ES-I3 (cell line): ENCODE results near the gene LCN2.

Experiments
- H3K36me3 ChIP-seq: 2 replicates; pipeline ENCODE4 v1.6.1; 2013; ENCODE audit warnings: mild to moderate bottlenecking, low read length, control low read depth, moderate library complexity; ENCODE audit not compliant: insufficient read depth
- H3K4me1 ChIP-seq: 2 replicates; pipeline ENCODE4 v1.6.1; 2013; ENCODE audit warnings: mild to moderate bottlenecking, control low read depth, low read length; ENCODE audit not compliant: insufficient read depth
- H3K9ac ChIP-seq: 2 replicates; pipeline ENCODE4 v1.6.1; 2013; ENCODE audit warnings: low read depth, mild to moderate bottlenecking, low read length, moderate library complexity
- H3K9me3 ChIP-seq: 2 replicates; pipeline ENCODE4 v1.6.1; 2013; ENCODE audit warnings: mild to moderate bottlenecking, low read length, moderate library complexity; ENCODE audit not compliant: control insufficient read depth, insufficient read depth

The LCN2 gene

DNA sequence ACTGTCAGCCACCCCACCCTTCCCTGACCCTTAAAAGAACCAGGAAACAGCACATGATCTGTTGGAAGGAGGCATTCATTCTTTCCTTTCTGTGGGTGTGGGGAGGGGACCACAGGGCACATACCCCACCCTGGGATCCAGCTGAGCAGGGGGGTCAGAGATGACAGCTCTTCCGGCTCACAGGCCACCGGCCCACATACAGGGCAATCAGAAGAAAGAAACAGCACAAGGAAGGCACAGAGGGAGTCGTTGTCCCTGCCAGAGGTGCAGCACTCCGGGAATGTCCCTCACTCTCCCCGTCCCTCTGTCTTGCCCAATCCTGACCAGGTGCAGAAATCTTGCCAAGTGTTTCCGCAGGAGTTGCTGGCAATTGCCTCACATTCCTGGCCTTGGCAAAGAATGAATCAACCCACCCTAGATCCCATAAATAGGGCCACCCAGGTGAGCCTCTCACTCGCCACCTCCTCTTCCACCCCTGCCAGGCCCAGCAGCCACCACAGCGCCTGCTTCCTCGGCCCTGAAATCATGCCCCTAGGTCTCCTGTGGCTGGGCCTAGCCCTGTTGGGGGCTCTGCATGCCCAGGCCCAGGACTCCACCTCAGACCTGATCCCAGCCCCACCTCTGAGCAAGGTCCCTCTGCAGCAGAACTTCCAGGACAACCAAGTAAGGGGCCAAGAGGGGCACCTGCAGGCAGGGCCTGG is at the start of gene LCN2:
Gene LCN2, plus strand, starts transcription at position 453 of the 701 bp plus-strand sequence. Its CDS starts 73 bp downstream, at position 526.
- Histone ChIP-seq H3K4me1 (peaks cover 8% of the 10 kb centered on the region), H3K9me3 (no peaks in the 10 kb centered on the region), H3K36me3 (no peaks in the 10 kb centered on the region), H3K9ac (no peak within 1 kb of the TSS)

DNA sequence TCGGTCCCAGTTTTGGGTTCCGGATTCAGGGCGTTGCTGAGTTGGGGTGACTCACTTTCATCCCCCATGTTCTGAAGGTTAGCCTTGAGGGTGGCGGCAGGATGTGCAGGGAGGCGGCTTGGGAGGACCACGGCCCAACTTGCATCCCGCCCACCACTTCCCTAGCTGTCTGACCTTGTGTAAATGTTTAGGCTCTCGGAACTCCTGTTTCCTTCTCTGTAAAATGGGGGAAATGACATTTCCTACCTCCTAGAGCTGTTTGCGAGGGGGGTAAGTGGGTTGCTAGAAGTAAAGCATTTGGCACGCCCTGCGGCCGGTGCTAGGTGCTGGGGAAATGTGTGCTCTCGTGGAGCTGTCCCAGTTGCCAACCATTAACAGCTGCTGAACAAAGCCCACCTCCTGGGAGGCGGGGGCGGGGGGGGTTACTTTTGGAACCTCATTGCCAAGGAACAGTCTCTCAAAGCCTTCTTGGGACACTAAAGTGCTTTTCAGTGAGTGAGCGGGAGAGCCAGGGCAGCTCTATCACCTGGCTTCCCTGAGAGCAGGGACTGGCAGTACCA is 49.2 kb upstream of the LCN2 start:
- no peaks in the 10 kb centered on the region for H3K9me3 ChIP-seq
- H3K9ac ChIP-seq = peak overlapping the region; percentile 8; the same call in 1 of the 2 replicates
- H3K36me3 ChIP-seq = peaks cover 13% of the 10 kb centered on the region
- peaks cover 42% of the 10 kb centered on the region for H3K4me1 ChIP-seq

DNA sequence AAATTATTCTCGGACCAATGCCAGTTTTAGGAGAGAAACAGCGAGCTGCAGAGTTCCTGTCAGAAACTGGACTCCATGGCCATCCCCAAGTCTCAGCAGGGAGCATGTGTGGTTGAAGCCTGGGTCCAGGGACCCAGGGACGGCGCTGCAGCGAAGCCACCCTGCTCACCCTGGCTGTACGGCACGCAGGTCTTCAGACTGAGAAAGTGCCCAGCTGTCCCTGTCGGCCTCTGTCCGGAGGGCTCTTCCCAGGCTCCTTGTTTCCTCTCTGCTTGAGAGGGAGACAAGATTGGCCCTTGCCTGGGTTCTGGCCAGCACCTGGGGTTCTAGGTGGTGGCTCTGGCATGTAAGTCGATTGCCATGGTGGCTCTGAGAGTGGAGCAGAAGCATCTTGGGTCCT is 48.7 kb upstream of the LCN2 start:
- H3K4me1 ChIP-seq = peaks cover 42% of the 10 kb centered on the region
- no peak overlapping the region for H3K9ac ChIP-seq
- peaks cover 15% of the 10 kb centered on the region for H3K36me3 ChIP-seq
- H3K9me3 ChIP-seq = no peaks in the 10 kb centered on the region

GRCh38 chr9:128101231-128101661 is 48.0 kb upstream of the LCN2 start:
- Histone ChIP-seq H3K9me3 (no peaks in the 10 kb centered on the region), H3K9ac (no peak overlapping the region), H3K36me3 (peaks cover 20% of the 10 kb centered on the region), H3K4me1 (peaks cover 42% of the 10 kb centered on the region)

DNA sequence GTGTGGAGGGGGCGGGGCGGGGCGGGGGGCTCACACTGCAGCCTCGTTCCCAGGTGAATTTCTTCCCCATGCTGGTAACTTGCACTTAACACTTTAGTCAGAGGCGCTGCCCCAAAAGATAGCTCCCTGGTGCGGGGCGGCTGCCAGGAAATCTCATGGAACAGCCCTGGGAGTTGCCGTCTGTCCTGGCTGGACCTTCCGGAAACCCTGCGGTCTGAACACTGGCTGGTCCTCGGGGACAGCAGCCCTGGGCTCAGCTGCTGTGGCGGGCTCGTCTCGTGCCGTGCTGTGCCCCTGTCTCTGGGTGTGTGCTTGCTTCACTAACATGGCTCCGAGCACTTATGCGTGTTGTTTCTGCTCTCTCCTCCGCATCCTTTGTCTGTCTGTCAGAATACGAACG is 47.6 kb upstream of the LCN2 start:
- no peak overlapping the region for H3K9ac ChIP-seq
- H3K36me3 ChIP-seq = peaks cover 20% of the 10 kb centered on the region
- peaks cover 40% of the 10 kb centered on the region for H3K4me1 ChIP-seq
- no peaks in the 10 kb centered on the region for H3K9me3 ChIP-seq

- Histone ChIP-seq H3K4me1 (peaks cover 35% of the 10 kb centered on the region), H3K9me3 (no peaks in the 10 kb centered on the region), H3K36me3 (peaks cover 25% of the 10 kb centered on the region), H3K9ac (no peak overlapping the region)
Measured at GRCh38 chr9:128102196-128102595, 47.1 kb upstream of the LCN2 start.

DNA sequence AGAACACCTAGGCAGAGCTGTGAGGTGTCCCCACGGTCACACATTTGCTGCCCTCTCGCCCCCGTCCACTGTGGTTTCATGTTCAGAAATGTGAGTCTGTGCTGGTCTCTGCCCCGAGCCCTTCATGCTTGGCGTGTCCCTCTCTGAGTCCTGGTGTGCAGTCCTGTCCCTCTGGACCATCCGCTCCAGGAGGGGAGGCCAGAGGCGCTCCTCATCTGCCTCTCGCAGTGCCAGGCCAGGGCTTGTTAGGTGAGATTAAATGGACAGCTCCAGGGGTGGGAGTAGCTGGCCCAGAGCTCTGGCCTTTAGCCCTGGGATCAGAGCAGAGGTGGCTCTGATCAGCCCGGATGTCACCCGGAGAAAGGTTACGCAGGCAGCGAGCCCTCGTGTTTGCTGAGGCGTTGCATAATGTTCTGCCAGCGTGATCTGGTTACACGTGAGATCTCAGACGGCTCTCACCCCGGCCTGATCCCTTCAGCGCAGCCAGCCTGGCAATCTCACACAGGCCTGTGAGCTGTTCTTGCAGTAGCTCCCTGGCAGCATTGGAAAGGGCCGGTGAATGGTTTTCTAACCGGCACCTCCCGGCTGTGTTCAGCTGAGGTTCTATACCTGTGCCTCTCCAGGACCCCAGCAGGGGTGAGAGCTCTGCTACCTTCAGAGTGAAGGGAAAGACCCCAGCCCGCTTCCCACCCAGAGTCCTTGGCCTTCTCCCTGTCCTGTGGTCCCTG is 46.2 kb upstream of the LCN2 start:
- Histone ChIP-seq H3K4me1 (peaks cover 27% of the 10 kb centered on the region), H3K9me3 (no peaks in the 10 kb centered on the region), H3K9ac (no peak overlapping the region), H3K36me3 (peaks cover 29% of the 10 kb centered on the region)

GRCh38 chr9:128103589-128103962 is 45.7 kb upstream of the LCN2 start:
- Histone ChIP-seq H3K9me3 (no peaks in the 10 kb centered on the region), H3K9ac (no peak overlapping the region), H3K4me1 (peaks cover 27% of the 10 kb centered on the region), H3K36me3 (peaks cover 31% of the 10 kb centered on the region)

DNA sequence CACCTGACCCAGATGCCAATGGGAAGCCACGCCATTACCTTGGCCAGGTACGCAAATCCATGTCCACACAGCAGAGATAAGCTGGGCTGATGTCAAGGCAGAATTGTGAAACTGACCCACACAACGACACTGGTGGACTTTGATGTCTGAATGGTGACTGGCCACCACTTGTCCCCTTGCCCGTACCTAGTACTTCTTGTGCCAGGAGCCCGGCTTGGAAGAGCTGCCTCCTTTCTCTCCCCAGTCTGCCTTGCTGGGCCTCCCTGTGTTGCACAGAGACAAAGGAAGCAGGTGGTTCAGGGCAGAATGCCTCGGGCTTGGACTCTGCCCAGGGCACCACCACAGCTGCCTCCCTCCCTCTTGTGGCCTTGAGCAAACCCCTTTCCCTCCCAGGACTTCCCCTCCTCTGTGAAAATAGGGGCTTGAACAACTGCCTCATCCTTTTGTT is 45.1 kb upstream of the LCN2 start:
- peaks cover 31% of the 10 kb centered on the region for H3K36me3 ChIP-seq
- H3K9me3 ChIP-seq = no peaks in the 10 kb centered on the region
- peaks cover 24% of the 10 kb centered on the region for H3K4me1 ChIP-seq
- H3K9ac ChIP-seq = no peak overlapping the region

DNA sequence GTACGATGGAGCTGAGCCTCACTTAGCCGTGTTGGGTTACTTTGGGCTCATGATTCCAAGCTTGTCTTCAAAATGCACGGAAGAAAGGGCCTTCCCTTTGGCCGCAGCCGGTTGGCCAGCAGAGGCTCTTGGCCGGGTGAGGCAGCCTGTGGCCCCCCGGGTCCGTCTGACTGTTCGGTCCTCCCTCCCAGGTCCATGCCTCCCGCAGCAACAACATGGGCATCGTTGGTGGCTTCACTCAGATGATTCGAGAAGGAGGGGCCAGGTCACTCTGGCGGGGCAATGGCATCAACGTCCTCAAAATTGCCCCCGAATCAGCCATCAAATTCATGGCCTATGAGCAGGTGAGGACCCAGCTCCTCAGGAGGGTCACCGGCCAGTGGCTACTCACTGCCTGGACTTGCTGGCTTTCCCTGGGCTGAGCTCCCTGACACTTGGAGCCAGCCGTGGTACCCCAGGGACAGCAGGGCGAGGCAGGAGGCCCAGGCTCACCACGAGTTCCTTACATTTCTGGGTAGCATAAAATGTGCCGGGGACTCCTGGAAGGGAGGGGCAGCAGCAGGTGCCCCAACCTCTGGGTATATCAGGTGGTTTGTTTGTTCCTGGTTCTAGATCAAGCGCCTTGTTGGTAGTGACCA is 43.6 kb upstream of the LCN2 start:
- Histone ChIP-seq H3K36me3 (peaks cover 31% of the 10 kb centered on the region), H3K9ac (no peak overlapping the region), H3K4me1 (peaks cover 11% of the 10 kb centered on the region), H3K9me3 (no peaks in the 10 kb centered on the region)

GRCh38 chr9:128106181-128106939 is 42.9 kb upstream of the LCN2 start:
- H3K9me3 ChIP-seq = no peaks in the 10 kb centered on the region
- H3K4me1 ChIP-seq = peaks cover 4% of the 10 kb centered on the region; the same call in 1 of the 2 replicates
- H3K9ac ChIP-seq = no peak overlapping the region
- H3K36me3 ChIP-seq = peaks cover 28% of the 10 kb centered on the region

DNA sequence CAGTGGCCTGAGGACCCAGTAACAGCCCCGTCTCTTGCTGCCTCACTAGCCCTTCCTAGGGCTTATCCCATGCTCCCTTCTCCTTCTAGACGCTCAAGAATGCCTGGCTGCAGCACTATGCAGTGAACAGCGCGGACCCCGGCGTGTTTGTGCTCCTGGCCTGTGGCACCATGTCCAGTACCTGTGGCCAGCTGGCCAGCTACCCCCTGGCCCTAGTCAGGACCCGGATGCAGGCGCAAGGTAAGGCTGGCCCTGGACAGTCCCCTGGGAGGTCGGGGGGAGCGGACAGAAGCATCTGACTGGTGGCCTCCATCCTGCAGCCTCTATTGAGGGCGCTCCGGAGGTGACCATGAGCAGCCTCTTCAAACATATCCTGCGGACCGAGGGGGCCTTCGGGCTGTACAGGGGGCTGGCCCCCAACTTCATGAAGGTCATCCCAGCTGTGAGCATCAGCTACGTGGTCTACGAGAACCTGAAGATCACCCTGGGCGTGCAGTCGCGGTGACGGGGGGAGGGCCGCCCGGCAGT is 42.2 kb upstream of the LCN2 start:
- no peak overlapping the region for H3K9ac ChIP-seq
- peaks cover 28% of the 10 kb centered on the region for H3K36me3 ChIP-seq
- peaks cover under 1% of the 10 kb centered on the region; the same call in 1 of the 2 replicates for H3K4me1 ChIP-seq
- H3K9me3 ChIP-seq = no peaks in the 10 kb centered on the region

DNA sequence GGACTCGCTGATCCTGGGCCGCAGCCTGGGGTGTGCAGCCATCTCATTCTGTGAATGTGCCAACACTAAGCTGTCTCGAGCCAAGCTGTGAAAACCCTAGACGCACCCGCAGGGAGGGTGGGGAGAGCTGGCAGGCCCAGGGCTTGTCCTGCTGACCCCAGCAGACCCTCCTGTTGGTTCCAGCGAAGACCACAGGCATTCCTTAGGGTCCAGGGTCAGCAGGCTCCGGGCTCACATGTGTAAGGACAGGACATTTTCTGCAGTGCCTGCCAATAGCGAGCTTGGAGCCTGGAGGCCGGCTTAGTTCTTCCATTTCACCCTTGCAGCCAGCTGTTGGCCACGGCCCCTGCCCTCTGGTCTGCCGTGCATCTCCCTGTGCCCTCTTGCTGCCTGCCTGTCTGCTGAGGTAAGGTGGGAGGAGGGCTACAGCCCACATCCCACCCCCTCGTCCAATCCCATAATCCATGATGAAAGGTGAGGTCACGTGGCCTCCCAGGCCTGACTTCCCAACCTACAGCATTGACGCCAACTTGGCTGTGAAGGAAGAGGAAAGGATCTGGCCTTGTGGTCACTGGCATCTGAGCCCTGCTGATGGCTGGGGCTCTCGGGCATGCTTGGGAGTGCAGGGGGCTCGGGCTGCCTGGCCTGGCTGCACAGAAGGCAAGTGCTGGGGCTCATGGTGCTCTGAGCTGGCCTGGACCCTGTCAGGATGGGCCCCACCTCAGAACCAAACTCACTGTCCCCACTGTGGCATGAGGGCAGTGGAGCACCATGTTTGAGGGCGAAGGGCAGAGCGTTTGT is 41.6 kb upstream of the LCN2 start:
- peaks cover 26% of the 10 kb centered on the region for H3K36me3 ChIP-seq
- no peaks in the 10 kb centered on the region; the same call in 1 of the 2 replicates for H3K4me1 ChIP-seq
- H3K9me3 ChIP-seq = no peaks in the 10 kb centered on the region
- H3K9ac ChIP-seq = no peak overlapping the region
